Immature natural killer cell (primary cell): ENCODE results near the gene FAM83F. TPM values are rescaled to one million over a fixed set of nuclear protein-coding genes. Genes with fewer than 3 reads are reported as not detected.

Experiments
- DNase-seq, 3 donors: peaks; one replicate each; pipeline ENCODE4 v3.0.0; 2022; ENCODE audit warnings: mixed read lengths in 1 of 3
- H3K27ac Mint-ChIP-seq, 6 donors: one replicate each; pipeline ENCODE4 v1.8.0; 2020; ENCODE audit warnings: mixed read lengths in 6 of 6, mild to moderate bottlenecking in 5 of 6, inconsistent platforms in 4 of 6, moderate library complexity in 3 of 6
- H3K27me3 Mint-ChIP-seq, 3 donors: one replicate each; pipeline ENCODE4 v1.8.0; 2020 to 2021; ENCODE audit warnings: low read depth in 3 of 3, mild to moderate bottlenecking in 3 of 3, mixed read lengths in 3 of 3, moderate library complexity in 3 of 3, inconsistent platforms in 1 of 3
- H3K36me3 Mint-ChIP-seq, 3 donors: one replicate each; pipeline ENCODE4 v1.8.0; 2020; ENCODE audit warnings: mixed read lengths in 3 of 3, inconsistent platforms in 2 of 3, mild to moderate bottlenecking in 2 of 3
- H3K4me1 Mint-ChIP-seq, 2 donors: one replicate each; pipeline ENCODE4 v1.8.0; 2020; ENCODE audit warnings: inconsistent platforms in 2 of 2, mild to moderate bottlenecking in 2 of 2, mixed read lengths in 2 of 2, moderate library complexity in 1 of 2
- H3K4me3 Mint-ChIP-seq, 5 donors: one replicate each; pipeline ENCODE4 v1.8.0; 2020; ENCODE audit warnings: mild to moderate bottlenecking in 5 of 5, mixed read lengths in 5 of 5, inconsistent platforms in 3 of 5, moderate library complexity in 3 of 5
- H3K9me3 Mint-ChIP-seq, 6 donors: one replicate each; pipeline ENCODE4 v1.8.0; 2020; ENCODE audit warnings: mild to moderate bottlenecking in 6 of 6, mixed read lengths in 6 of 6, inconsistent platforms in 4 of 6, moderate library complexity in 3 of 6
- polyA plus RNA-seq, 3 donors: library from polyadenylated mRNA; unstranded; fragments of 300-500 nt; fragmentation: Illumina TruSeq; gene quantifications; one replicate each; pipeline ENCODE4 v1.2.3, GENCODE V29; 2021

The FAM83F gene
- polyA plus RNA-seq, 3 donors from 2014 or later, result not detected

- H3K36me3 Mint-ChIP-seq, result peaks cover 36 to 50% (median 37%) of the 10 kb centered on the region in 3 donors
- DNase-seq, result no peak
- peaks cover 0 to 4% (median 0%) of the 10 kb centered on the region in 3 donors for H3K27me3 Mint-ChIP-seq
- H3K9me3 Mint-ChIP-seq, result no peaks in the 10 kb centered on the region
- H3K4me3 Mint-ChIP-seq, result peak overlapping the region in 2 of 5 donors; percentile 18 to 34
- H3K27ac Mint-ChIP-seq, result peak overlapping the region; percentile 42 to 94 (median 77)
- peaks cover 74 to 84% of the 10 kb centered on the region in 2 donors for H3K4me1 Mint-ChIP-seq
These were observed 36.6 kb upstream of the FAM83F start for GRCh38 chr22:39958009-39958711.

- Mint-ChIP-seq H3K27ac (peak overlapping the region; percentile 74 to 96 (median 90)), H3K4me3 (peak overlapping the region in 1 of 5 donors; percentile 33), H3K36me3 (peaks cover 32 to 52% (median 40%) of the 10 kb centered on the region in 3 donors), H3K27me3 (peaks cover 0 to 4% (median 0%) of the 10 kb centered on the region in 3 donors), H3K4me1 (peaks cover 72 to 81% of the 10 kb centered on the region in 2 donors), H3K9me3 (no peaks in the 10 kb centered on the region)
- no peak for DNase-seq
These were observed 35.7 kb upstream of the FAM83F start for GRCh38 chr22:39958949-39959639.

GRCh38 chr22:39959640-39960447, 34.9 kb upstream of the FAM83F start, which contains the start of gene TMA7B:
Gene TMA7B (plus strand): TSS chr22:39960397. CDS start chr22:39964375, 3,978 bp downstream.
- no peak for DNase-seq
- Mint-ChIP-seq H3K9me3 (no peaks in the 10 kb centered on the region), H3K36me3 (peaks cover 32 to 59% (median 40%) of the 10 kb centered on the region in 3 donors), H3K4me3 (peak within 1 kb of the TSS; percentile 45 to 81 (median 80)), H3K27ac (peak within 1 kb of the TSS; percentile 86 to 96 (median 90)), H3K4me1 (peaks cover 75 to 89% of the 10 kb centered on the region in 2 donors), H3K27me3 (peaks cover 0 to 4% (median 0%) of the 10 kb centered on the region in 3 donors)

- Mint-ChIP-seq H3K27ac (peak overlapping the region; percentile 86 to 96 (median 90)), H3K4me1 (peaks cover 74 to 83% of the 10 kb centered on the region in 2 donors), H3K4me3 (peak overlapping the region; percentile 61 to 81 (median 80)), H3K9me3 (no peaks in the 10 kb centered on the region), H3K27me3 (peaks cover 0 to 5% (median 0%) of the 10 kb centered on the region in 3 donors), H3K36me3 (peaks cover 38 to 62% (median 41%) of the 10 kb centered on the region in 3 donors)
- peak; percentile 88 to 91 (median 89) for DNase-seq
These were observed 33.7 kb upstream of the FAM83F start for GRCh38 chr22:39960791-39961746.

GRCh38 chr22:39962071-39962470, 32.7 kb upstream of the FAM83F start:
- H3K9me3 Mint-ChIP-seq, result no peaks in the 10 kb centered on the region
- H3K36me3 Mint-ChIP-seq, result peaks cover 41 to 67% (median 46%) of the 10 kb centered on the region in 3 donors
- H3K4me3 Mint-ChIP-seq, result peak overlapping the region; percentile 61 to 81 (median 80)
- H3K27ac Mint-ChIP-seq, result peak overlapping the region; percentile 86 to 94 (median 90)
- peaks cover 71 to 76% of the 10 kb centered on the region in 2 donors for H3K4me1 Mint-ChIP-seq
- DNase-seq, result no peak
- H3K27me3 Mint-ChIP-seq, result peaks cover 0 to 5% (median 0%) of the 10 kb centered on the region in 3 donors

GRCh38 chr22:39965748-39966147, 29.0 kb upstream of the FAM83F start:
- H3K4me3 Mint-ChIP-seq, result no peak overlapping the region
- H3K4me1 Mint-ChIP-seq, result peaks cover 37 to 39% of the 10 kb centered on the region in 2 donors
- peaks cover 0 to 9% (median 0%) of the 10 kb centered on the region in 3 donors for H3K27me3 Mint-ChIP-seq
- H3K27ac Mint-ChIP-seq, result peak overlapping the region in 5 of 6 donors; percentile 6 to 83 (median 61)
- H3K36me3 Mint-ChIP-seq, result peaks cover 32 to 65% (median 35%) of the 10 kb centered on the region in 3 donors
- no peaks in the 10 kb centered on the region for H3K9me3 Mint-ChIP-seq
- DNase-seq, result no peak

GRCh38 chr22:39966470-39966869, 28.3 kb upstream of the FAM83F start:
- H3K27ac Mint-ChIP-seq, result peak overlapping the region in 4 of 6 donors; percentile 2 to 34 (median 26)
- H3K9me3 Mint-ChIP-seq, result no peaks in the 10 kb centered on the region
- H3K36me3 Mint-ChIP-seq, result peaks cover 32 to 71% (median 35%) of the 10 kb centered on the region in 3 donors
- no peak overlapping the region for H3K4me3 Mint-ChIP-seq
- peaks cover 29 to 32% of the 10 kb centered on the region in 2 donors for H3K4me1 Mint-ChIP-seq
- DNase-seq, result no peak
- peaks cover 0 to 9% (median 0%) of the 10 kb centered on the region in 3 donors for H3K27me3 Mint-ChIP-seq

GRCh38 chr22:39967103-39967829, 27.5 kb upstream of the FAM83F start:
- peaks cover 22 to 24% of the 10 kb centered on the region in 2 donors for H3K4me1 Mint-ChIP-seq
- H3K9me3 Mint-ChIP-seq, result no peaks in the 10 kb centered on the region
- peak overlapping the region in 3 of 6 donors; percentile 26 to 46 (median 41) for H3K27ac Mint-ChIP-seq
- peaks cover 0 to 9% (median 2%) of the 10 kb centered on the region in 3 donors for H3K27me3 Mint-ChIP-seq
- no peak overlapping the region for H3K4me3 Mint-ChIP-seq
- DNase-seq, result no peak
- peaks cover 37 to 79% (median 43%) of the 10 kb centered on the region in 3 donors for H3K36me3 Mint-ChIP-seq

- Mint-ChIP-seq H3K36me3 (peaks cover 47 to 87% (median 50%) of the 10 kb centered on the region in 3 donors), H3K9me3 (no peaks in the 10 kb centered on the region), H3K27ac (peak overlapping the region in 2 of 6 donors; percentile 8 to 65), H3K4me3 (no peak overlapping the region), H3K27me3 (peaks cover 0 to 9% (median 3%) of the 10 kb centered on the region in 3 donors), H3K4me1 (peaks cover 12 to 14% of the 10 kb centered on the region in 2 donors)
- DNase-seq, result no peak
These were observed 26.5 kb upstream of the FAM83F start for GRCh38 chr22:39967996-39968972.

- Mint-ChIP-seq H3K36me3 (peaks cover 47 to 80% (median 48%) of the 10 kb centered on the region in 3 donors), H3K4me3 (no peak overlapping the region), H3K27ac (no peak overlapping the region), H3K9me3 (no peaks in the 10 kb centered on the region), H3K27me3 (peaks cover 0 to 6% (median 3%) of the 10 kb centered on the region in 3 donors), H3K4me1 (peaks cover 0 to 2% of the 10 kb centered on the region in 2 donors)
- no peak for DNase-seq
These were observed 24.0 kb upstream of the FAM83F start for GRCh38 chr22:39970742-39971141.

GRCh38 chr22:39972641-39973040, 22.1 kb upstream of the FAM83F start:
- Mint-ChIP-seq H3K9me3 (no peaks in the 10 kb centered on the region), H3K27ac (peak overlapping the region in 5 of 6 donors; percentile 25 to 67 (median 63)), H3K36me3 (peaks cover 34 to 71% (median 42%) of the 10 kb centered on the region in 3 donors), H3K4me3 (no peak overlapping the region), H3K4me1 (no peaks in the 10 kb centered on the region), H3K27me3 (peaks cover 0 to 6% (median 5%) of the 10 kb centered on the region in 3 donors)
- no peak for DNase-seq
